Measurements from ENCODE around the gene FSTL4. TPM values are rescaled to one million over a fixed set of nuclear protein-coding genes. Genes with fewer than 3 reads are reported as not detected.
A peak's percentile ranks its signal among the peaks of the same experiment; 100 is the strongest.

FSTL4 gene
- total RNA-seq, 1 donor from 2014 or later: under 0.01 TPM

GRCh38 chr5:133382661-133383579 lies 229.4 kb downstream of the FSTL4 start:
- no peak for DNase-seq

GRCh38 chr5:133381571-133382365 lies 230.6 kb downstream of the FSTL4 start:
- no peak for DNase-seq

- DNase-seq: no peak
Measured at GRCh38 chr5:133381041-133381440, 231.3 kb downstream of the FSTL4 start.

GRCh38 chr5:133377736-133378135 lies 234.6 kb downstream of the FSTL4 start:
- no peak for DNase-seq

- no peak for DNase-seq
Measured at GRCh38 chr5:133376986-133377385, 235.4 kb downstream of the FSTL4 start.

GRCh38 chr5:133373121-133373870 lies 239.0 kb downstream of the FSTL4 start:
- no peak for DNase-seq

- no peak for DNase-seq
Measured at GRCh38 chr5:133372293-133372937, 239.9 kb downstream of the FSTL4 start.

GRCh38 chr5:133371371-133372155 lies 240.8 kb downstream of the FSTL4 start:
- DNase-seq: no peak

- DNase-seq: no peak
Measured at GRCh38 chr5:133370904-133371303, 241.4 kb downstream of the FSTL4 start.

- no peak for DNase-seq
Measured at GRCh38 chr5:133370036-133370831, 242.1 kb downstream of the FSTL4 start.

- DNase-seq: no peak
Measured at GRCh38 chr5:133368916-133369783, 243.2 kb downstream of the FSTL4 start.

GRCh38 chr5:133367984-133368383 lies 244.4 kb downstream of the FSTL4 start:
- no peak for DNase-seq

- no peak for DNase-seq
Measured at GRCh38 chr5:133367071-133367786, 245.1 kb downstream of the FSTL4 start.

GRCh38 chr5:133366438-133366837 lies 245.9 kb downstream of the FSTL4 start:
- no peak for DNase-seq

GRCh38 chr5:133365738-133366137 lies 246.6 kb downstream of the FSTL4 start:
- no peak for DNase-seq

GRCh38 chr5:133364936-133365707 lies 247.2 kb downstream of the FSTL4 start:
- DNase-seq: peak; percentile 4

- no peak for DNase-seq
Measured at GRCh38 chr5:133363807-133364587, 248.3 kb downstream of the FSTL4 start.

All from dermis blood vessel endothelial cell (primary cell).